Hepatocyte (in vitro differentiated cells): Measurements from ENCODE around the gene LRRC40. TPM values are rescaled to one million over a fixed set of nuclear protein-coding genes. Genes with fewer than 3 reads are reported as not detected.
A peak's percentile ranks its signal among the peaks of the same experiment; 100 is the strongest.

Experiments
- DNase-seq: peaks from one replicate; pipeline ENCODE4 v3.0.0-alpha.2; 2016; ENCODE audit warnings: low spot score
- H2AFZ ChIP-seq: fragments of 200-600 bp; sonication (generic); 2 replicates; pipeline ENCODE4 v1.6.0; 2016; ENCODE audit warnings: antibody characterized with exemption, mild to moderate bottlenecking
- H3K27ac ChIP-seq: fragments of 200-600 bp; sonication (generic); 2 replicates; pipeline ENCODE4 v1.5.1; 2016; ENCODE audit warnings: mild to moderate bottlenecking
- H3K27me3 ChIP-seq: fragments of 200-600 bp; sonication (generic); 2 replicates; pipeline ENCODE4 v1.6.1; 2016
- H3K36me3 ChIP-seq: fragments of 200-600 bp; sonication (generic); replicated peaks from 2 replicates; pipeline ENCODE4 v1.5.1; 2016; ENCODE audit warnings: low read depth; ENCODE audit not compliant: insufficient read depth
- H3K4me1 ChIP-seq: fragments of 200-600 bp; sonication (generic); 2 replicates; pipeline ENCODE4 v1.5.1; 2016; ENCODE audit warnings: mild to moderate bottlenecking, moderate library complexity; ENCODE audit not compliant: insufficient read depth
- H3K4me2 ChIP-seq: fragments of 200-600 bp; sonication (generic); 2 replicates; pipeline ENCODE4 v1.6.0; 2016
- H3K4me3 ChIP-seq: fragments of 200-600 bp; sonication (generic); 2 replicates; pipeline ENCODE4 v1.5.1; 2016; ENCODE audit warnings: mild to moderate bottlenecking
- H3K79me2 ChIP-seq: fragments of 200-600 bp; sonication (generic); 2 replicates; pipeline ENCODE4 v1.6.0; 2017; ENCODE audit warnings: mild to moderate bottlenecking
- H3K9me2 ChIP-seq: fragments of 200-600 bp; sonication (generic); replicated peaks from 2 replicates; pipeline ENCODE4 v1.6.0; 2017; ENCODE audit warnings: mild to moderate bottlenecking; ENCODE audit not compliant: insufficient read depth
- H3K9me3 ChIP-seq: fragments of 200-600 bp; sonication (generic); 2 replicates; pipeline ENCODE4 v1.5.1; 2016; ENCODE audit warnings: low read depth, mild to moderate bottlenecking
- H4K20me1 ChIP-seq: fragments of 200-600 bp; sonication (generic); 2 replicates; pipeline ENCODE4 v1.6.0; 2016; ENCODE audit warnings: mild to moderate bottlenecking; ENCODE audit not compliant: insufficient read depth, poor library complexity, severe bottlenecking
- EZH2 ChIP-seq: fragments of 200-600 bp; sonication (generic); IDR thresholded peaks from 2 replicates; pipeline ENCODE4 v1.6.1; 2016; ENCODE audit warnings: antibody characterized with exemption, mild to moderate bottlenecking, borderline replicate concordance
- EZH2phosphoT487 ChIP-seq: fragments of 200-600 bp; sonication (generic); IDR thresholded peaks from one replicate; pipeline ENCODE4 v1.6.1; 2018; ENCODE audit warnings: antibody characterized with exemption, mild to moderate bottlenecking, low read depth, moderate library complexity; ENCODE audit not compliant: unreplicated experiment, severe bottlenecking
- WGBS: methylation state at CpG from one replicate; pipeline ENCODE4 v1.1.6; 2016; ENCODE audit warnings: low lambda C conversion rate; ENCODE audit errors: missing lambda C conversion rate; 5-methylcytosine and 5-hydroxymethylcytosine counted together
- polyA plus RNA-seq: library from polyadenylated mRNA; unstranded; fragments of >200 nt; fragmentation: Nextera tagmentation; extraction: Ambion mirVana; gene quantifications from 2 replicates; pipeline ENCODE4 v1.2.1, GENCODE V29; 2016
- total RNA-seq: library from RNA; depleted of rRNA; stranded (reverse); fragments of >200 nt; gene quantifications from 2 replicates; pipeline ENCODE4 v1.2.3, GENCODE V29; 2014
- TF ChIP-seq, protein P1 (sequence below): fragments of 200-600 bp; sonication (generic); IDR thresholded peaks from 2 replicates; pipeline ENCODE4 v1.5.1; 2016; ENCODE audit warnings: antibody characterized with exemption, mild to moderate bottlenecking; ENCODE audit not compliant: poor library complexity

Gene LRRC40
- total and polyA plus RNA-seq, 2 experiments from 2014 or later, result 9.7 to 24.4 TPM

DNA sequence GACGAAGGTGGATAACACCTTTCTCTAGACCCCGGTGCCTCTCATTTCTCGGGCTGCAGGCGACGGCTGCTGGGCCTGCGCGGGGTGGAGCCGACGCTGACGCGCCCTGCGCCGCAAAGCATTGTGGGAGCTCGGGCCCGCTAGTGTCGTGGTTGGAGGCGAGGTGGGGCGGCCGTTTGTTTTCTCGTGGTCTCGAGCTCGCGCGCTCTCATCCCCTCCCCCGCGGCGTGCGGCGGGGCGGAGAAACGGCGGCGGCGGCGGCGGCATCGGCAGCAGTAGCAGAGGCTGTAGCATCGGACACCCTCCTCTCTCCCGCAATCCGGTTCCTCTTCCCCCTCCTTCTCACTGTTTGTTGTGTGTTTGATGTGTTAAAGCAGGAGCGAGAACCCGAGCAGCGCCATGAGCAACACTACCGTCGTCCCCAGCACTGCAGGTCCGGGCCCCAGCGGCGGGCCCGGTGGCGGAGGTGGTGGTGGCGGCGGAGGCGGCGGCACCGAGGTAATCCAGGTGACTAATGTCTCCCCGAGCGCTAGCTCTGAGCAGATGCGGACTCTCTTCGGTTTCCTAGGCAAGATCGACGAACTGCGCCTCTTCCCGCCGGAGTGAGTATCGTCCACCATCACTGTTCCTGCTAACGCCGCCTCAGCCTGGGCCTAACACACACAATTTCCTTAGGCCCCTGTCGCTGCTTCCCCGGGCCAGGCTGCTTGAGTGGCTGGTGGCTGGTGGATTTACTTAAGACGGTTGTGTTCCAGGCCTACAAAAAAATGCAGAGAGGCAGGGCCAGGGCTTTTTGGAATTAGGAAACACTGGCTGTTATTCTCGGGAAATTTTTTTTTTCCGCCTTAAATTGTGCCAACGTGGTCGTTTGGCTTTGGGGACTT lies 16.1 kb upstream of the LRRC40 start, which contains the start of gene SRSF11:
SRSF11 (plus strand) TSS at position 143 of the 884 bp plus-strand sequence; CDS start at position 400, 257 bp downstream.
- peak within 1 kb of the TSS; percentile 97 for H3K27ac ChIP-seq
- DNase-seq, result peak; percentile 98
- TF ChIP-seq, protein P1, sequence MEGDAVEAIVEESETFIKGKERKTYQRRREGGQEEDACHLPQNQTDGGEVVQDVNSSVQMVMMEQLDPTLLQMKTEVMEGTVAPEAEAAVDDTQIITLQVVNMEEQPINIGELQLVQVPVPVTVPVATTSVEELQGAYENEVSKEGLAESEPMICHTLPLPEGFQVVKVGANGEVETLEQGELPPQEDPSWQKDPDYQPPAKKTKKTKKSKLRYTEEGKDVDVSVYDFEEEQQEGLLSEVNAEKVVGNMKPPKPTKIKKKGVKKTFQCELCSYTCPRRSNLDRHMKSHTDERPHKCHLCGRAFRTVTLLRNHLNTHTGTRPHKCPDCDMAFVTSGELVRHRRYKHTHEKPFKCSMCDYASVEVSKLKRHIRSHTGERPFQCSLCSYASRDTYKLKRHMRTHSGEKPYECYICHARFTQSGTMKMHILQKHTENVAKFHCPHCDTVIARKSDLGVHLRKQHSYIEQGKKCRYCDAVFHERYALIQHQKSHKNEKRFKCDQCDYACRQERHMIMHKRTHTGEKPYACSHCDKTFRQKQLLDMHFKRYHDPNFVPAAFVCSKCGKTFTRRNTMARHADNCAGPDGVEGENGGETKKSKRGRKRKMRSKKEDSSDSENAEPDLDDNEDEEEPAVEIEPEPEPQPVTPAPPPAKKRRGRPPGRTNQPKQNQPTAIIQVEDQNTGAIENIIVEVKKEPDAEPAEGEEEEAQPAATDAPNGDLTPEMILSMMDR, result no peak
- TF ChIP-seq EZH2phosphoT487, result no peak
- no peak for TF ChIP-seq EZH2
- H2AFZ ChIP-seq, result peak within 1 kb of the TSS; percentile 45
- no peaks in the 10 kb centered on the region for H3K9me3 ChIP-seq
- H4K20me1 ChIP-seq, result peaks cover 46% of the 10 kb centered on the region
- H3K9me2 ChIP-seq, result no peaks in the 10 kb centered on the region
- no peaks in the 10 kb centered on the region for H3K36me3 ChIP-seq
- no peaks in the 10 kb centered on the region for H3K27me3 ChIP-seq
- H3K4me1 ChIP-seq, result peaks cover 20% of the 10 kb centered on the region
- peaks cover 92% of the 10 kb centered on the region for H3K79me2 ChIP-seq
- whole genome bisulfite sequencing, result under 1% methylated on average over 64 of the region's 74 CpGs
- peak within 1 kb of the TSS; percentile 78 for H3K4me3 ChIP-seq
- peak within 1 kb of the TSS; percentile 75 for H3K4me2 ChIP-seq

DNA sequence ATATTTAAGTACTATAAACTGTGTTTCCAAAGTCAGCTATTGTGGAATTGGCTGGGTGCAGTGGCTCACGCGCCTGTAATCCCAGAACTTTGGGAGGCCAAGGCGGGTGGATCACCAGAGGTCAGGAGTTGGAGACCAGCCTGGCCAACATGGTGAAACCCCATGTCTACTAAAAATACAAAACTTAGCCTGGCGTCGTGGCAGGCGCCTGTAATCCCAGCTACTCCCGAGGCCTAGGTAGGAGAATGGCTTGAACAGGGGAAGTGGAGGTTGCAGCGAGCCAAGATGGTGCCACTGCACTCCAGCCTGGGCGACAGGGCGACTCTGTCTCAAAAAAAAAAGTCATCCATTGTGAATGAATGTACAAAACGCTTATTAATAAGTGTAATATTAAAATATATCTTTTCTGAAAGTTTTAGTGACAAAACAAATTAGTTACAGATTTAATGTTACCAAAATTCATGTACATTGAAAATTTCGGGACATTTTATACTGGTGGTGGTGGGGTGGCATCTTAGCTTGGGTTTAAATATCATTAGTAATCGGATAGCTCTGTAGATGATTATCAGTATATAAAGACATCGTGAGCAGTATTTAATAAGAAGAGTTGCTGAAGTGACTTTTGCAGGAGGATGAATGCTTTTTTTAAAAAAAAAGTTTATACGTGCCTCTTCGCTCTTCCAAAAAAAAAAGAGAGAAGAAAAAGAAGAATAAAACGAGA lies 15.3 kb upstream of the LRRC40 start:
- peaks cover 20% of the 10 kb centered on the region for H3K4me1 ChIP-seq
- H4K20me1 ChIP-seq, result peaks cover 42% of the 10 kb centered on the region
- no peaks in the 10 kb centered on the region for H3K9me3 ChIP-seq
- H3K4me3 ChIP-seq, result peak overlapping the region; percentile 40
- H3K4me2 ChIP-seq, result peak overlapping the region; percentile 73
- TF ChIP-seq EZH2 (no peak), EZH2phosphoT487 (no peak)
- TF ChIP-seq, protein P1, result no peak
- H2AFZ ChIP-seq, result peak overlapping the region; percentile 45
- peak overlapping the region; percentile 76 for H3K27ac ChIP-seq
- peaks cover 92% of the 10 kb centered on the region for H3K79me2 ChIP-seq
- H3K27me3 ChIP-seq, result no peaks in the 10 kb centered on the region
- H3K36me3 ChIP-seq, result no peaks in the 10 kb centered on the region
- DNase-seq, result no peak
- WGBS, result 56% methylated on average over 17 of the region's 17 CpGs
- no peaks in the 10 kb centered on the region for H3K9me2 ChIP-seq

DNA sequence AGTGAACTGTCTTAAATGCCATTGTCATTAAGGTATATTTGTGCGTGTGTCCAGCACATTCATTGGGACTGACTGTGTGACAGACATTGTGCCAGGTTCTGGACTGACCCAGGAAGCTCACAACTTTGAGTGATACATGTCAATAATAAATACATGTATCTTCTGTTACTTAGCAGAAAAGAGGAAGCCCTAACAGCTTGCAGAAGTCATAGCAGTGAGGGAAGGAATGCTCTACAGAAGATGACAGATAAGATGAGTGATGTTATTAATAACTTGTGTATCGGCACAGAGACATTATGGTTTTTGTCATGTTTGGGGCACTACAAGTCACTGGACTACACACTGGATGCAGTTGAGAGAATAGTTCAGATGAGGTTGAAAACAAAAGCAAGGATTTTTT lies 14.6 kb upstream of the LRRC40 start:
- Histone ChIP-seq H3K4me3 (no peak overlapping the region), H3K27ac (peak overlapping the region; percentile 3)

More for the DNA sequence above, 14.6 kb upstream of the LRRC40 start:
- Histone ChIP-seq H3K27me3 (no peaks in the 10 kb centered on the region), H4K20me1 (peaks cover 35% of the 10 kb centered on the region), H3K4me2 (no peak overlapping the region), H3K4me1 (peaks cover 20% of the 10 kb centered on the region), H3K79me2 (peaks cover 92% of the 10 kb centered on the region), H3K36me3 (no peaks in the 10 kb centered on the region), H3K9me2 (no peaks in the 10 kb centered on the region), H3K9me3 (no peaks in the 10 kb centered on the region), H2AFZ (no peak overlapping the region)
- TF ChIP-seq, protein P1, result no peak
- TF ChIP-seq EZH2 (no peak), EZH2phosphoT487 (no peak)
- WGBS, result 94% methylated on average over 2 of the region's 2 CpGs
- no peak for DNase-seq
